GM21825 (cell line): ENCODE results near the gene INTS2.
"Not testable (repeated sequence)": the region's sequence is repeated elsewhere in the genome, so short reads cannot be mapped to it uniquely, and the experiment has no call there.

Source experiments
- ATAC-seq: cut with Tn5 transposase; IDR thresholded peaks from one replicate; pipeline ENCODE4 v1.9.1; 2021; ENCODE audit warnings: mild to moderate bottlenecking, moderate library complexity; ENCODE audit not compliant: unreplicated experiment

INTS2 gene

GRCh38 chr17:61825448-61826137, 102.2 kb downstream of the INTS2 start:
- ATAC-seq, result no peak

GRCh38 chr17:61822326-61823285, 105.2 kb downstream of the INTS2 start:
- no peak for ATAC-seq

GRCh38 chr17:61821655-61822054, 106.1 kb downstream of the INTS2 start:
- no peak for ATAC-seq

- not testable (repeated sequence) for ATAC-seq
Measured at GRCh38 chr17:61819265-61819664, 108.5 kb downstream of the INTS2 start.

GRCh38 chr17:61818225-61818624, 109.6 kb downstream of the INTS2 start:
- ATAC-seq, result no peak

- no peak for ATAC-seq
Measured at GRCh38 chr17:61817452-61817851, 110.3 kb downstream of the INTS2 start.

- no peak for ATAC-seq
Measured at GRCh38 chr17:61816538-61816937, 111.2 kb downstream of the INTS2 start.

GRCh38 chr17:61815863-61816503, 111.8 kb downstream of the INTS2 start:
- ATAC-seq, result no peak
